BLaER1 treated with 17β-estradiol and CSF1 and Interleukin-3, amounts not matched to agents 10 nM and 100 nM (cell line): ENCODE measurements around the gene PDXP.

Source experiments
- H3K27ac ChIP-seq, 11 experiments: shearing (Covaris generic); formaldehyde crosslinking; 2 replicates each; pipeline ENCODE4 v1.8.1; 2022
- H3K27me3 ChIP-seq, 11 experiments: shearing (Covaris generic); formaldehyde crosslinking; 2 replicates each; pipeline ENCODE4 v1.8.1; 2022
- H3K36me3 ChIP-seq, 11 experiments: shearing (Covaris generic); formaldehyde crosslinking; 2 replicates each; pipeline ENCODE4 v1.8.1; 2022
- H3K4me1 ChIP-seq, 10 experiments: shearing (Covaris generic); formaldehyde crosslinking; 2 replicates each; pipeline ENCODE4 v1.8.1; 2022
- H3K4me2 ChIP-seq, 11 experiments: shearing (Covaris generic); formaldehyde crosslinking; 2 replicates each; pipeline ENCODE4 v1.8.1; 2022
- H3K4me3 ChIP-seq, 10 experiments: shearing (Covaris generic); formaldehyde crosslinking; 2 replicates each; pipeline ENCODE4 v1.8.1; 2022
- H3K9ac ChIP-seq, 11 experiments: shearing (Covaris generic); formaldehyde crosslinking; 2 replicates each; pipeline ENCODE4 v1.8.1; 2022
- H3K9me3 ChIP-seq, 11 experiments: shearing (Covaris generic); formaldehyde crosslinking; replicated peaks in 1 of 11; 2 replicates each; pipeline ENCODE4 v1.8.1; 2022
- H4K20me1 ChIP-seq, 11 experiments: shearing (Covaris generic); formaldehyde crosslinking; 2 replicates each; pipeline ENCODE4 v1.8.1; 2022
- Cebpa-rat ChIP-seq, 11 experiments: shearing (Covaris generic); IDR thresholded peaks; 2 replicates each; pipeline ENCODE4 v1.8.1; 2022

The PDXP gene

DNA sequence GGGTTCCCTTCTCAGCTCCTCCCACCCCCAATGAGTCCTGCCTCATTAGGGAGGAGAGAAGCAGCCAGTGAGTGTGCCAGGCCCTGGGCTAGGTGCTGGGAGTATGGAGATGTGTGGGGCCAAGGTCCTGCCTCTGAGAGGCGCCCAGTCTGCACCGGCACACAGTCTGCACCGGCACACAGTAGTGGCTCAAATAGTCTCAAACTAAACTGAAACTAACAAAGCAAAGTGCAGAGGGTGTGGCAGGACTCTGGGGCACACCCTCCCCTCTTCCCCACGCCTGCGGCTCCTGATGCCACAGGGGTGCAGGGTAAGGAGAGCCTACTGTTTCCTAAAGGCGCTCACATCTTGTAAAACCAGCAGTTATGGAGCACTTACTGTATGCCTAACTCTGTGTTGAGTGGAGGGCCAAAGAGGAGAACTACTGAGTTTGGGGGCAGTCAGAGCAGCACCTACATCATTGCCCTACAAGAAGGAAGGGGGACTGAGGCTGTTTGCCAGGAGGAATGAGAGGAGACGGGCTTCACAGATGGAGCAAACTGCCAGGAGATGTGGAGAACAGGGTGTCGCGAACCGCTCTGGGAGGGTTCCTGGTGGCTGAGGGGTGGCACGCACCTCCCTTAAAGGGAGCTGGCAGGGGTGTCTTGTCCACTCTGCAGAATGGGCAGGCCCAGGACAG lies 20.0 kb upstream of the PDXP start:
- H3K27ac ChIP-seq = peak overlapping the region; percentile 52 to 97 (median 92); a peak in 20 of 22 replicates
- H4K20me1 ChIP-seq = peaks cover 0 to 33% (median 28%) of the 10 kb centered on the region in 11 experiments; a peak in 15 of 22 replicates
- H3K4me2 ChIP-seq = peak overlapping the region; percentile 87 to 99 (median 95)
- H3K9ac ChIP-seq = peak overlapping the region; percentile 85 to 91 (median 88); a peak in 21 of 22 replicates
- no peaks in the 10 kb centered on the region for H3K9me3 ChIP-seq
- TF ChIP-seq Cebpa-rat (IDR thresholded peaks at IDR 0.05) = no peak
- H3K27me3 ChIP-seq = no peaks in the 10 kb centered on the region
- H3K36me3 ChIP-seq = peaks cover 12 to 29% (median 19%) of the 10 kb centered on the region in 11 experiments; a peak in 20 of 22 replicates
- peak overlapping the region; percentile 67 to 94 (median 80); a peak in 19 of 20 replicates for H3K4me3 ChIP-seq
- H3K4me1 ChIP-seq = peaks cover 72 to 94% (median 90%) of the 10 kb centered on the region in 10 experiments

DNA sequence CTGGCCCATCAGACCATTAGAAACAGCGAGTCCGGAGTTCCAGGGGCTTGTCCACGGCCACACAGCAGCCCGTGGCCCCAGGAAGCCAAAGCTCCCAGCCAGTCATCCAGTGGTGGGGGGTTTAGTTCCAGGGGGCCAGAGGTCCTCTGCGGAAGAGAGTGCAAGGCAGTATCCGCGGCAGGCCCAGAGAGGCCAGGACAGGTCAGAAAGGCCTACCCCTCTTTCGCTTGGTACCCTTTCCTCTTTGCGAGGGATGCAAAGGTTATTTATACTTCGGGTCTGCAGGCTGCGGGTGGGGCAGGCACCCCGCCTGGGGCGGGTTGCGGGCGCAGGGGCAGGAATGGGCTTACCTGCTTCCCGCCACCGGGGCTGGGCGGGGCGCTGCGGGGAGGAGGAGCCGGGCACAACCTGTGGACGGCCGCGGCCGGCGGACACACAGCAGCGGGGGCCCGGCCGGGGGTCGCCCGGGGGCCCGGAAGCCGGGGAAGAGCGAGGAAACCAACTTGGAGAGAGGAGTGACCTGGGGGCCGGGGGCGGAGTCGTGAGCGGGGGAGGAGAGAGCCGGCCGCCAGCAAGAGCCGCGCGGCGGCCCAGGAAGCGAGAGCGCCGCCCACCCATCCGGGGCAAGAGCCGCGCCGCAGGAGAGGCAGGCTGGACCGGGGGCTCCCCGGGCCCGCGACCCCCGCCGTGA lies 19.3 kb upstream of the PDXP start, which contains the start of gene SH3BP1:
SH3BP1 (plus strand) TSS at position 600 of the 691 bp plus-strand sequence. CDS start 119 bp downstream, outside the sequence.
- Histone ChIP-seq H3K4me3 (peak within 1 kb of the TSS; percentile 67 to 94 (median 80)), H3K4me1 (peaks cover 65 to 90% (median 88%) of the 10 kb centered on the region in 10 experiments), H4K20me1 (peaks cover 0 to 40% (median 34%) of the 10 kb centered on the region in 11 experiments; a peak in 16 of 22 replicates), H3K4me2 (peak within 1 kb of the TSS; percentile 87 to 99 (median 95)), H3K9me3 (no peaks in the 10 kb centered on the region), H3K9ac (peak within 1 kb of the TSS; percentile 85 to 91 (median 88)), H3K27ac (peak within 1 kb of the TSS; percentile 74 to 97 (median 92)), H3K27me3 (no peaks in the 10 kb centered on the region), H3K36me3 (peaks cover 16 to 36% (median 26%) of the 10 kb centered on the region in 11 experiments; a peak in 21 of 22 replicates)
- no peak for TF ChIP-seq Cebpa-rat (IDR thresholded peaks at IDR 0.05)

DNA sequence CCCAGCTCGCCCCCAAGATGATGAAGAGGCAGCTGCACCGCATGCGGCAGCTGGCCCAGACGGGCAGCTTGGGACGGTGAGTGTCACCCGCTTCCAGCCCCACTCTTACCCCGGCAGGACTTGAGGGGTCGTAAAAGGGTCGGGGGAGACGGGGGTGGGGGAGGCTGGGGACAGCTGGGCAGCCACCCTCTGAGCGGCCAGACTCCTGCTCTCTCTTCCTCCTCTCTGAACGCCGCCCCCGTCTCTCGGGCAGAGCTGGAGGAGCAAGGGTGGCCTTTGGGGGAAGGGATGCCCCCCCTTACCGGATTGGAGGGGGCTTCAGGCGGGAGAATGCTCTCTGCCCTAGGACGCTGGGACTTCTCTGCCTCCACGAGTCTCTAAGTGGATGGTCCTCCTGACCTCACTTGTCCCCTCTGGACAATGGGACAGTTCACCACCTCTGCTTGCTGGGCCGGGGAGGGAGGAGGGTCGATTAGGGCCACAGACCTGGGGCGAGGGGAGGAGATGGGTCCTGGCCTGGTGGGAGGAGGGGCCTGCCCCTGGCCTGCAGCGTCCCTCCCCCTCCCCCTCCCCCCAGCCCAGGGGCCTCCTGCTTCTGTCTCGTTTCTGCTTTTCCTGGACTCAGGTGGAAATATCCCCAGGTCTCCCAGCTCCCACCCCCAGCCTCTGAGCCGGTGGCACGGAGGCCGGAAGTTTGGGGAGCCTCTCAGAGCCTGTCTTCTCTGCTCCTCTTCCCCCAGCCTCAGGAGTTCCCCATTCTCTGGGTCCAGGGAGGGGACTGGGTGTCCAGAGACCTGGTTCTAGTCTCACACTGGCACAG lies 18.5 kb upstream of the PDXP start:
- H3K9ac ChIP-seq = peak overlapping the region; percentile 85 to 91 (median 88)

DNA sequence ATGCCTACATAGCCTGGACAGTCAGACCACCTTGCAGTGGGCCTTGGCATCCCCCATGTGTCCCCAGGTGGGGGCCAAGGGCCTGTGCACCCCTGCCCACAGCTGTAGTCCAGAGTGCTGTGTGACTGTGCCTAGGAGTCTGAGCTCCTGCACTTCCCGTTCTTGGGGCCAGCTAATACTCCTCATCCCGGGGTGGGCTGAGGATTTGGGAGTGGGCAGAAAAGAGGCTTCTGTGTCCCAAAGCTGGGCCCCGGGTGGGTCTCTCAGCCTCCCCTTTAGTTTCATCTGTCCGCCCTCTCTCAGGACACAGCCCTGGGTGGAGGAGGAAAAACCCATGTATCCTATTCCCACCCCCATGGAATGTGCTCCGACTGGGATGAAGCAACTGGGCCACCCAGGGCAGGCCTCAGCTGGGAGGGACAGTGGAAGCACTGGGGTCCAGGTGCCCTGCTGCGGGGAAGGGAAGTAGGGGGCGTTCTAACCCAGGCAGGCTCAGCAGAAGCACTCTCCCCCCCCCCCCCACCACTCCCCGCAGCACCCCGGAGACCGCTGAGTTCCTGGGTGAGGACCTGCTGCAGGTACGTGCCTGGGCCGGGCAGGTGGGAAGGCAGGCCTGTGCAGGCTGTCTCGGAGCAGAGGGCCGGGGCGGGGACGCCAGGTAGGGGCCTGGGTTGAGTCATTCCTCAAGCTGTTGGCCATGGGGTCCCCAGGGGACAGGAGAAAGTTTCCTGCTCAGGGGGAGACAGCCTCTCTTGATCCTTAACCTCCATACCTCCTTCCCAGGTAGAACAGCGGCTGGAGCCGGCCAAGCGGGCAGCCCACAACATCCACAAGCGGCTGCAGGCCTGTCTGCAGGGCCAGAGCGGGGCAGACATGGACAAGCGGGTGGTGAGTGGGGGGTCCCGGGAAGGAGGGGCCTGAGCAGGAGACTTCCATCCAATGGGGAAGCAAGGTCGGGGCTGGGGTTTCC lies 17.6 kb upstream of the PDXP start:
- H3K4me2 ChIP-seq = peak overlapping the region; percentile 87 to 99 (median 95)
- no peaks in the 10 kb centered on the region for H3K27me3 ChIP-seq
- peaks cover 48 to 82% (median 75%) of the 10 kb centered on the region in 10 experiments for H3K4me1 ChIP-seq
- peak overlapping the region in 10 of 11 experiments; percentile 56 to 94 (median 89); a peak in 19 of 22 replicates for H3K27ac ChIP-seq
- no peak for TF ChIP-seq Cebpa-rat (IDR thresholded peaks at IDR 0.05)
- peaks cover 0 to 57% (median 47%) of the 10 kb centered on the region in 11 experiments; a peak in 17 of 22 replicates for H4K20me1 ChIP-seq
- H3K9me3 ChIP-seq = no peaks in the 10 kb centered on the region
- H3K36me3 ChIP-seq = peaks cover 33 to 52% (median 43%) of the 10 kb centered on the region in 11 experiments
- peak overlapping the region; percentile 85 to 91 (median 88) for H3K9ac ChIP-seq
- peak overlapping the region; percentile 67 to 94 (median 80) for H3K4me3 ChIP-seq

More for the DNA sequence above, 18.5 kb upstream of the PDXP start:
- peak overlapping the region; percentile 74 to 94 (median 86) for H3K27ac ChIP-seq
- peaks cover 24 to 43% (median 34%) of the 10 kb centered on the region in 11 experiments for H3K36me3 ChIP-seq
- peaks cover 57 to 90% (median 81%) of the 10 kb centered on the region in 10 experiments for H3K4me1 ChIP-seq
- H4K20me1 ChIP-seq = peaks cover 0 to 48% (median 41%) of the 10 kb centered on the region in 11 experiments; a peak in 17 of 22 replicates
- H3K27me3 ChIP-seq = no peaks in the 10 kb centered on the region
- H3K9me3 ChIP-seq = no peaks in the 10 kb centered on the region
- no peak for TF ChIP-seq Cebpa-rat (IDR thresholded peaks at IDR 0.05)
- peak overlapping the region; percentile 87 to 99 (median 95) for H3K4me2 ChIP-seq
- peak overlapping the region; percentile 67 to 94 (median 80) for H3K4me3 ChIP-seq

DNA sequence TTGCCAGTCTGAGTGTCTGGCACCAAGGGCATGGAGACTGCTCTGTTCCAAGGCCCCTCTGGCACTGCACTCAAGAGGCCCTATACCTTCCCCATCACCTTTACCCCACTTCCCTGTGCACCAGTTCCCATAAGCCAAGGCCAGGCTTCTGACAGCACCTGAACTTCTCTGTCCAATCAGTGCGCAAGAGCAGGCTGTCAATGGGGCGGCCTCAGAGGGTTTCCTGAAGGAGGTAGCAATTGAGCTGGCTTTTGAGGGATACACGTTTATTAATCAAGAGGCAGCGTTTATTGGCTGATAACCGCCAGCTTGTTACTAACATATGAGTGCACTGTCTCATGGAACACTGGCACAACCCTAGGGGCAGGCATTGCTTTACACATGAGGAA lies 17.0 kb upstream of the PDXP start:
- peaks cover 0 to 63% (median 49%) of the 10 kb centered on the region in 11 experiments; a peak in 17 of 22 replicates for H4K20me1 ChIP-seq
- H3K4me2 ChIP-seq = peak overlapping the region; percentile 87 to 99 (median 95)
- H3K4me1 ChIP-seq = peaks cover 42 to 75% (median 68%) of the 10 kb centered on the region in 10 experiments
- H3K27me3 ChIP-seq = no peaks in the 10 kb centered on the region
- peak overlapping the region in 6 of 10 experiments; percentile 74 to 94 (median 87); a peak in 9 of 20 replicates for H3K4me3 ChIP-seq
- peaks cover 40 to 59% (median 50%) of the 10 kb centered on the region in 11 experiments for H3K36me3 ChIP-seq
- H3K27ac ChIP-seq = peak overlapping the region in 4 of 11 experiments; percentile 0 to 78 (median 22); a peak in 2 of 22 replicates
- no peaks in the 10 kb centered on the region for H3K9me3 ChIP-seq
- TF ChIP-seq Cebpa-rat (IDR thresholded peaks at IDR 0.05) = no peak
- H3K9ac ChIP-seq = peak overlapping the region in 9 of 11 experiments; percentile 32 to 91 (median 88); a peak in 15 of 22 replicates

DNA sequence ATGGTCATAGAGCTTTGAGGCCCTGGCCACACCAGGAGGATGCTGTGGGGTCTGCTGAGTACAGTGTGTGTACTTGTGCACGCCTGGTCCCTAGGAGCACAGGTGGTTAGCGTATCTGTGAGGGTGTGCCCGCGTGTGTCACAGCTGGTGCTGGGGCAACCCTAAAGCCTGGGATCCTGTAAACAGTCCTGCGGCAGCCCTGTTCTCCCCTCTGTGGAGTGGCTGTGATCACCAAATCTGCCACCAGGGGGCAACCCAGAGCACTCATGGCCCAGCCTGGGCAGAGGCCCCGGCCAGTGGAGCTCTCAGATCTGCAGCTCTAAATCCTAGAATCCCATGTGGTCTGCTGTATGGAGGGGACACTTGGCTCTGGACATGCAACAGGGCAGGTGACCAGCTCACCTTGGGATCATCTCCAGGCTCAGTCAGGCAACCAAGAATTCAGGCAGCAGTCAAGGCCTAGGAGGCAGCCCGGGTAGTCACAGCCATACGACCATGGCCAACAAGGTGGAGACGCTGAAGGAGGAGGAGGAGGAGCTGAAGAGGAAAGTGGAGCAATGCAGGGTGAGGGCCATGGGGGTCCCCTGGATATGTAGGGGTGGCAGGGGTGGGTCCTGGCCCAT lies 15.2 kb upstream of the PDXP start:
- Histone ChIP-seq H3K9ac (peak overlapping the region in 10 of 11 experiments; percentile 13 to 91 (median 52); a peak in 12 of 22 replicates), H3K4me2 (peak overlapping the region in 9 of 11 experiments; percentile 8 to 99 (median 97); a peak in 14 of 22 replicates), H3K9me3 (no peaks in the 10 kb centered on the region), H3K4me3 (peak overlapping the region in 3 of 10 experiments; percentile 11 to 94 (median 88); a peak in 2 of 20 replicates), H3K27ac (no peak overlapping the region; a peak in 1 of 22 replicates), H4K20me1 (peaks cover 0 to 81% (median 63%) of the 10 kb centered on the region in 11 experiments; a peak in 17 of 22 replicates), H3K4me1 (peaks cover 24 to 57% (median 50%) of the 10 kb centered on the region in 10 experiments), H3K36me3 (peaks cover 56 to 77% (median 67%) of the 10 kb centered on the region in 11 experiments), H3K27me3 (no peaks in the 10 kb centered on the region)
- no peak for TF ChIP-seq Cebpa-rat (IDR thresholded peaks at IDR 0.05)

DNA sequence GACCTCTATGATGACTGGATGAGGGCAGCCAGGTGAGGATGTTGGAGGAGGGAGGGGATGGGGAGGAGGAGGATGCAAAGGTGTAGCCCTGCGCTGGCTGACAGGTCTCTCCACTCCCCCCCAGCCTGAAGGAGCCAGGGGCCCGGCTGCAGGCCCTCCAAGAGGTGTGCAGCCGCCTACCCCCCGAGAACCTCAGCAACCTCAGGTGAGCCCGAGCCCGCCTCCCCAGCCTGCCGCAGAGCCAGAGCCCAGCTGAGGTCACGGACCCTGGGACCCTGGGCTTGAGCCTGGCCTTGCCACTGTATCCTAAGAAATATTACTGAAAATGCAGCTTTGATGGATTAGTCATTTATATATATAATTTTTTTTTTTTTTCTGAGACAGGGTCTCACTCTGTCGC lies 11.2 kb upstream of the PDXP start:
- no peak for TF ChIP-seq Cebpa-rat (IDR thresholded peaks at IDR 0.05)
- Histone ChIP-seq H3K27ac (no peak overlapping the region), H4K20me1 (peaks cover 0 to 100% (median 43%) of the 10 kb centered on the region in 11 experiments; a peak in 14 of 22 replicates), H3K9me3 (no peaks in the 10 kb centered on the region), H3K27me3 (no peaks in the 10 kb centered on the region), H3K36me3 (peaks cover 88 to 100% (median 98%) of the 10 kb centered on the region in 11 experiments), H3K4me2 (no peak overlapping the region), H3K4me3 (no peak overlapping the region), H3K9ac (peak overlapping the region in 2 of 11 experiments; percentile 8 to 34; a peak in 2 of 22 replicates), H3K4me1 (peaks cover 0 to 28% (median 18%) of the 10 kb centered on the region in 10 experiments; a peak in 15 of 20 replicates)
